ENCODE results near the gene MELK. TPM values are rescaled to one million over a fixed set of nuclear protein-coding genes. Genes with fewer than 3 reads are reported as not detected.

Gene MELK
- total RNA-seq, 1 experiment from 2014 or later, result 33.3 TPM

DNA sequence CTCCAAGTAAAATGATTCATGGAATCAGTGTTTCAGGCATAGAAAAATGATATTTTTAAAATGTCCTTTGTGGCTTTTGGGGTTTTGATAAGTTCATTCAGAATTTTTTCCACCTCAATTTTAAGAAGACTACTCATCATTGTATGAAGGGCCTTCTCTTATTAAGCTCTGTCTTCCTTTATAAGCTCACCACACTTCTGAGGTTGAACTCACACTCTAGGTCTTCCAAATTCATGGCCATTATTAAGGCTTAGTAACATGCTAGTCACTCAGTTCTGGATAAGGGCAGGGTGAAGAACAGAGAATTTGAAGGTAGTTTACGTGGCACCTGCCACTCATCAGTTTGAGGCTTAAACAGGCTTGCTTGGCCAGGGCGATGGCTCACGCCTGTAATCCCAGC is 4.2 kb downstream of the MELK start:
- H3K4me3 Mint-ChIP-seq (ENCODE audit: unreplicated experiment), result no peak overlapping the region
- H3K27me3 Mint-ChIP-seq (ENCODE audit: insufficient read depth, unreplicated experiment), result no peaks in the 10 kb centered on the region
- no TSS peak for BruUV-seq (replicated peaks)
- H3K9me3 Mint-ChIP-seq (ENCODE audit: unreplicated experiment), result no peaks in the 10 kb centered on the region
- H3K36me3 Mint-ChIP-seq (ENCODE audit: insufficient read depth, unreplicated experiment), result peaks cover 6% of the 10 kb centered on the region
- POLR2A ChIA-PET, result interaction anchor here (0.7 to 1.5 kb wide), 4 partner anchors 9 to 170 kb away, joined by 3 to 4 read pairs (median 4); no protein-coding TSS in a partner anchor
- no peak overlapping the region for H3K27ac Mint-ChIP-seq (ENCODE audit: low read depth, unreplicated experiment)
- no peak for TF ChIP-seq CTCF (IDR thresholded peaks at IDR 0.05; ENCODE audit: unreplicated experiment)
- CTCF ChIA-PET, result interaction anchor here (0.6 to 1.1 kb wide), 2 partner anchors 20 to 22 kb away, joined by 3 read pairs; no protein-coding TSS in a partner anchor
- peaks cover 23% of the 10 kb centered on the region for H3K4me1 Mint-ChIP-seq (ENCODE audit: insufficient read depth, unreplicated experiment)
- intact Hi-C loops (cut with micrococcal nuclease), result no loop called here
- DNase-seq (ENCODE audit: unreplicated experiment), result no peak

DNA sequence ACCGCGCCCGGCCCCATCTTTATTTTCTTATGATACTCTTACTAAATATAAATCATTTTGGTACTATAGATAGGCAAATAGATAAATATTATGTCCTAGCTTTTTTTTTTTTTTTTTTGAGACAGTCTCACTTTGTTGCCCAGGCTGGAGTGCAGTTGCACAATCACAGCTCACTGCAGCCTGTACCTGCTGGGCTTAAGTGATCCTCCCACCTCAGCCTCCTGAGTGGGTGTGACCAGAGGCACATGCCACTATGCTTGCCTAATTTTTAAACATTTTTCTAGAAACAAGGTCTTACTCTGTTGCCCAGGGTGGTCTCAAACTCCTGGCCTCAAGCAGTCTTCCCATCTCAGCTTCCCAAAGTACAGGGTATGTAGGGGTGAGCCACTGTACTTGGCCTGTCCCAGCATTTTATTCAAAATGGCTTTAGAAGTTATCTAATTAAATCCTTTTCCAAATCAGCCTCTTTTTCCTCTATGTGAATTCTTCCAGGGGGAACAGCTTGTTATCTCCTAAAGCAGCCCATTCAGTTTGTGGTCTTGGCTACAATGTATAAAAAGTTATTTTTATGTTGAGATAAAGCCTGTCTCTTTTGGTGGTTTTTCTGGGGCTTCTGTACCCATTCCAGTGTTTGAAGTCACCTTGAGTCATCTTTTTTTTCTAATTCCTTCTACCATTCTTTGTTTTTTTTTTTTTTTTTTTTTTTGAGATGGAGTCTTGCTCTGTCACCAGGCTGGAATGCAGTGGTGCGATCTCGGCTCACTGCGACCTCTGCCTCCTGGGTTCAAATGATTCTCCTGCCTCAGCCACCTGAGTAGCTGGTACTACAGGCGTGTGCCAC is 12.1 kb downstream of the MELK start:
- BruUV-seq (replicated peaks), result no TSS peak
- DNase-seq (ENCODE audit: unreplicated experiment), result peak; percentile 54
- Mint-ChIP-seq H3K4me3 (ENCODE audit: unreplicated experiment) (peak overlapping the region; percentile 33), H3K9me3 (ENCODE audit: unreplicated experiment) (no peaks in the 10 kb centered on the region), H3K4me1 (ENCODE audit: insufficient read depth, unreplicated experiment) (peaks cover 7% of the 10 kb centered on the region), H3K36me3 (ENCODE audit: insufficient read depth, unreplicated experiment) (peaks cover 14% of the 10 kb centered on the region), H3K27ac (ENCODE audit: low read depth, unreplicated experiment) (peak overlapping the region; percentile 80), H3K27me3 (ENCODE audit: insufficient read depth, unreplicated experiment) (no peaks in the 10 kb centered on the region)
- CTCF ChIA-PET, result interaction anchor here (0.7 to 1.7 kb wide), 4 partner anchors 12 to 181 kb away, joined by 3 to 6 read pairs (median 4); no protein-coding TSS in a partner anchor
- intact Hi-C loops (cut with micrococcal nuclease), result no loop called here
- POLR2A ChIA-PET, result interaction anchor here (1.0 to 2.2 kb wide), 3 partner anchors 10 to 158 kb away, joined by 4 to 8 read pairs (median 4); no protein-coding TSS in a partner anchor
- TF ChIP-seq CTCF (IDR thresholded peaks at IDR 0.05; ENCODE audit: unreplicated experiment), result no peak

DNA sequence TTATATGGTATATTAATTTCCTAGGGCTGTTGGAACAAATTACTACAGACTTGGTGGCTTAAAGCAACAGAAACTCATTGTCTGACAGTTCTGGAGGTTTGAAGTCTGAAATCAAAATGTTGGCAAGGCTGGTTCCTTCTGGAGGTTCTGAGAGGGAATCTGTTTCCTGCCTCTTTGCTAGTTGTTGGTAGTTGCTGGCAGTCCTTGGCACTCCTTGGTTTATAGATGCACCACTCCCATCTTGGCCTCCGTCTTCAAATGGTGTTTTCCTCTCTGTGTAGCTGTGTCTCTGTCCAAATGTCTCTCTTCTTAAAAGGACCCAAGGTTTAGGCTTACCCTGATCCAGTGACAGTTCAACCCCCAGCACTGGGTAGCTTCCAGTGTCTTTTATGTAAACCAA is 17.5 kb downstream of the MELK start:
- no peak for DNase-seq (ENCODE audit: unreplicated experiment)
- H3K4me1 Mint-ChIP-seq (ENCODE audit: insufficient read depth, unreplicated experiment), result peaks cover 6% of the 10 kb centered on the region
- peaks cover 21% of the 10 kb centered on the region for H3K36me3 Mint-ChIP-seq (ENCODE audit: insufficient read depth, unreplicated experiment)
- ChIA-PET POLR2A (interaction anchor here (1.4 kb wide), 1 partner anchor 102 kb away, joined by 3 read pairs; no protein-coding TSS in a partner anchor), CTCF (interaction anchor here (0.6 to 0.7 kb wide), 2 partner anchors 9 to 490 kb away, joined by 3 to 4 read pairs; no protein-coding TSS in a partner anchor)
- H3K27ac Mint-ChIP-seq (ENCODE audit: low read depth, unreplicated experiment), result no peak overlapping the region
- no peak for TF ChIP-seq CTCF (IDR thresholded peaks at IDR 0.05; ENCODE audit: unreplicated experiment)
- no peaks in the 10 kb centered on the region for H3K9me3 Mint-ChIP-seq (ENCODE audit: unreplicated experiment)
- H3K27me3 Mint-ChIP-seq (ENCODE audit: insufficient read depth, unreplicated experiment), result no peaks in the 10 kb centered on the region
- H3K4me3 Mint-ChIP-seq (ENCODE audit: unreplicated experiment), result no peak overlapping the region
- intact Hi-C loops (cut with micrococcal nuclease), result no loop called here
- no TSS peak for BruUV-seq (replicated peaks)

- no TSS peak for BruUV-seq (replicated peaks)
- H3K27ac Mint-ChIP-seq (ENCODE audit: low read depth, unreplicated experiment), result peak overlapping the region; percentile 19
- H3K4me1 Mint-ChIP-seq (ENCODE audit: insufficient read depth, unreplicated experiment), result peaks cover 6% of the 10 kb centered on the region
- ChIA-PET POLR2A (no interaction called here), CTCF (interaction anchor here (1.5 kb wide), 1 partner anchor 186 kb away, joined by 5 read pairs; no protein-coding TSS in a partner anchor)
- no peak for TF ChIP-seq CTCF (IDR thresholded peaks at IDR 0.05; ENCODE audit: unreplicated experiment)
- H3K4me3 Mint-ChIP-seq (ENCODE audit: unreplicated experiment), result no peak overlapping the region
- H3K9me3 Mint-ChIP-seq (ENCODE audit: unreplicated experiment), result no peaks in the 10 kb centered on the region
- H3K36me3 Mint-ChIP-seq (ENCODE audit: insufficient read depth, unreplicated experiment), result peaks cover 21% of the 10 kb centered on the region
- no peak for DNase-seq (ENCODE audit: unreplicated experiment)
- intact Hi-C loops (cut with micrococcal nuclease), result no loop called here
- no peaks in the 10 kb centered on the region for H3K27me3 Mint-ChIP-seq (ENCODE audit: insufficient read depth, unreplicated experiment)
Measured at GRCh38 chr9:36592801-36593583, 20.3 kb downstream of the MELK start.

Measured in MCF 10A (cell line).